NB4 (cell line): ENCODE data around the gene DOC2B.
"Not testable (repeated sequence)": the region's sequence is repeated elsewhere in the genome, so short reads cannot be mapped to it uniquely, and the experiment has no call there.

Source experiments
- CTCF ChIP-seq: IDR thresholded peaks from one replicate; pipeline ENCODE4 v1.5.1; 2012; ENCODE audit warnings: low read depth, low read length
- MAX ChIP-seq: IDR thresholded peaks from 2 replicates; pipeline ENCODE4 v1.6.1; 2011; ENCODE audit warnings: low read depth, low read length
- MYC ChIP-seq: IDR thresholded peaks from 2 replicates; pipeline ENCODE4 v1.6.1; 2011; ENCODE audit warnings: low read depth, low read length
- POLR2A ChIP-seq: IDR thresholded peaks from 2 replicates; pipeline ENCODE4 v1.6.1; 2011; ENCODE audit warnings: mild to moderate bottlenecking; ENCODE audit not compliant: insufficient read length; ENCODE audit errors: extremely low read depth

DNA sequence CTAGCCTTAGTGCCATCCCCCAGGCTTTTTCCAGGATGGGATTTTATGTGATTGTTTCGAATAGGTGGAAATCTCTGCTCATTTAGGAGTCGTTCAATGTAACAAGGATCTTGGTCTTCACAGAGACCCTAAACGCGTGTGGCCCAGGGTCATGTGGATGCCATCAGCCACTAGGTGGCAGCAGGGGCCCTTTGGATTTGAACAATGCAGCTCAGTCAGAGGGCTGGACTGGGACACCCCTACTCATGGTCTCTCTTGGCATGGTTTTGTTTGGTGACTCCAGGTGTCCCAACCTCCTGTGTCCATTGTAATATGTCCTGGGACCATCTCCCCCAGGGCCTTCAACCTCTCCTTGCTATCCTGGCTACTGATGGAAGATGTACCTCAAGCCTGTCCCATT, 44.9 kb downstream of the DOC2B start:
- TF ChIP-seq CTCF: peak; percentile 21
- not testable (repeated sequence) for TF ChIP-seq POLR2A, MYC, MAX
